Posterior vena cava (tissue), 2 donors: ENCODE data around the gene ELAC2. TPM values are rescaled to one million over a fixed set of nuclear protein-coding genes. Genes with fewer than 3 reads are reported as not detected.

Experiments used
- DNase-seq: peaks from one replicate; pipeline ENCODE4 v3.0.0-alpha.2; 2020; ENCODE audit warnings: low spot score
- intact Hi-C, 2 donors: fragments of 100-400 bp; cut with DNase I; formaldehyde crosslinking; loops; one replicate each; pipeline versions ENCODE4 v1.14.1 to v1.14.2; 2022 to 2023
- total RNA-seq, 2 donors: library from RNA; stranded (reverse); fragmentation: NEBNext Ultra II Directional; extraction: Animal tissue kit (Norgen Biotek cat#: 25700); gene quantifications; one replicate each; pipeline ENCODE4 v1.2.1, GENCODE V29; 2021
- donor health status: DM: yes; HTN: yes; CAD: no.
- donor health status: DM: yes; HTN: yes; CAD: no.

ELAC2 gene
- total RNA-seq, 2 donors from 2014 or later = 39.8 to 44.1 TPM

GRCh38 chr17:12967962-12968361, 49.9 kb downstream of the ELAC2 start:
- DNase-seq = no peak
- intact Hi-C loops = no loop called here

- no peak for DNase-seq
- intact Hi-C loops = no loop called here
Observed at GRCh38 chr17:12966413-12966812, 51.4 kb downstream of the ELAC2 start.

GRCh38 chr17:12965988-12966387, 51.8 kb downstream of the ELAC2 start:
- DNase-seq = no peak
- intact Hi-C loops = no loop called here

- DNase-seq = no peak
- intact Hi-C loops = no loop called here
Observed at GRCh38 chr17:12964840-12965239, 53.0 kb downstream of the ELAC2 start.

GRCh38 chr17:12964162-12964561, 53.7 kb downstream of the ELAC2 start:
- DNase-seq = no peak
- intact Hi-C loops = no loop called here

GRCh38 chr17:12963505-12963904, 54.3 kb downstream of the ELAC2 start:
- DNase-seq = no peak
- intact Hi-C loops = no loop called here

- no peak for DNase-seq
- intact Hi-C loops = no loop called here
Observed at GRCh38 chr17:12961655-12962054, 56.2 kb downstream of the ELAC2 start.

- intact Hi-C loops = no loop called here
- DNase-seq = no peak
Observed at GRCh38 chr17:12959441-12959840, 58.4 kb downstream of the ELAC2 start.

GRCh38 chr17:12958786-12959185, 59.0 kb downstream of the ELAC2 start:
- intact Hi-C loops = no loop called here
- DNase-seq = no peak

- no peak for DNase-seq
- intact Hi-C loops = no loop called here
Observed at GRCh38 chr17:12955521-12955920, 62.3 kb downstream of the ELAC2 start.

GRCh38 chr17:12953156-12953555, 64.7 kb downstream of the ELAC2 start:
- DNase-seq = no peak
- intact Hi-C loops = no loop called here

- intact Hi-C loops = no loop called here
- DNase-seq = no peak
Observed at GRCh38 chr17:12952012-12952411, 65.8 kb downstream of the ELAC2 start.

- DNase-seq = no peak
- intact Hi-C loops = no loop called here
Observed at GRCh38 chr17:12947047-12947446, 70.8 kb downstream of the ELAC2 start.

Other genes with a start within 250 kb of the ELAC2 start
- 1 to 10 TPM; 4.2 to 6.0 TPM for gene ARHGAP44, start 228.5 kb downstream of the ELAC2 start, total RNA-seq